Loucy (cell line): ENCODE measurements around the gene CDCP2.

Experiments
- H2AFZ ChIP-seq: fragments of 200-600 bp; sonication (generic); 2 replicates; pipeline ENCODE4 v1.6.0; 2016; ENCODE audit warnings: antibody characterized with exemption, mild to moderate bottlenecking, low read length, moderate library complexity
- H3F3A ChIP-seq: fragments of 200-600 bp; 2 replicates; pipeline ENCODE4 v1.6.0; 2016; ENCODE audit warnings: antibody characterized with exemption, low read depth, mild to moderate bottlenecking
- H3K27me3 ChIP-seq: fragments of 200-600 bp; sonication (generic); 2 replicates; pipeline ENCODE4 v1.6.1; 2014; ENCODE audit warnings: low read length, mild to moderate bottlenecking; ENCODE audit not compliant: insufficient read depth, poor library complexity, severe bottlenecking
- H3K36me3 ChIP-seq: fragments of 200-600 bp; sonication (generic); 2 replicates; pipeline ENCODE4 v1.6.1; 2016; ENCODE audit warnings: low read length; ENCODE audit not compliant: insufficient read depth
- H3K4me1 ChIP-seq: fragments of 200-600 bp; sonication (generic); 2 replicates; pipeline ENCODE4 v1.5.1; 2014; ENCODE audit warnings: low read length, mild to moderate bottlenecking; ENCODE audit not compliant: insufficient read depth, poor library complexity, severe bottlenecking
- H3K4me2 ChIP-seq: fragments of 200-600 bp; sonication (generic); 2 replicates; pipeline ENCODE4 v1.6.0; 2014; ENCODE audit warnings: antibody characterized with exemption, low read length, low read depth, mild to moderate bottlenecking; ENCODE audit not compliant: poor library complexity, severe bottlenecking
- H3K4me3 ChIP-seq: fragments of 200-600 bp; sonication (generic); 2 replicates; pipeline ENCODE4 v1.5.1; 2014; ENCODE audit warnings: low read length, mild to moderate bottlenecking, mixed read lengths; ENCODE audit not compliant: poor library complexity, severe bottlenecking
- H3K79me2 ChIP-seq: fragments of 200-600 bp; sonication (generic); 2 replicates; pipeline ENCODE4 v1.6.1; 2014; ENCODE audit warnings: low read length; ENCODE audit not compliant: insufficient read depth
- H3K9ac ChIP-seq: fragments of 200-600 bp; sonication (generic); 2 replicates; pipeline ENCODE4 v1.6.0; 2014; ENCODE audit warnings: mild to moderate bottlenecking, low read depth, low read length, moderate library complexity; ENCODE audit not compliant: poor library complexity, severe bottlenecking
- H3K9me2 ChIP-seq: fragments of 200-600 bp; sonication (generic); replicated peaks from 2 replicates; pipeline ENCODE4 v1.6.1; 2016; ENCODE audit warnings: low read depth, low read length, mixed read lengths
- H3K9me3 ChIP-seq: fragments of 200-600 bp; sonication (generic); 2 replicates; pipeline ENCODE4 v1.6.1; 2014; ENCODE audit warnings: mild to moderate bottlenecking, antibody characterized with exemption, low read length, low read depth; ENCODE audit not compliant: insufficient read depth
- H4K20me1 ChIP-seq: fragments of 200-600 bp; sonication (generic); 2 replicates; pipeline ENCODE4 v1.6.0; 2014; ENCODE audit warnings: antibody characterized with exemption, low read length, mild to moderate bottlenecking; ENCODE audit not compliant: insufficient read depth, poor library complexity, severe bottlenecking
- CTCF ChIP-seq: fragments of 200-600 bp; sonication (generic); conservative IDR thresholded peaks from 2 replicates; pipeline ENCODE4 v1.5.1; 2014; ENCODE audit warnings: mild to moderate bottlenecking, antibody characterized with exemption, low read length
- EZH2phosphoT487 ChIP-seq: fragments of 200-600 bp; IDR thresholded peaks from 2 replicates; pipeline ENCODE4 v1.6.1; 2018; ENCODE audit warnings: antibody characterized with exemption, mild to moderate bottlenecking, moderate library complexity, borderline replicate concordance

The CDCP2 gene

GRCh38 chr1:54112705-54113368 is 40.0 kb downstream of the CDCP2 start:
- no peaks in the 10 kb centered on the region for H3K9me2 ChIP-seq
- H3K79me2 ChIP-seq, result no peaks in the 10 kb centered on the region
- H3K4me3 ChIP-seq, result no peak overlapping the region
- no peak overlapping the region for H2AFZ ChIP-seq
- no peaks in the 10 kb centered on the region for H4K20me1 ChIP-seq
- TF ChIP-seq CTCF (no peak), EZH2phosphoT487 (no peak)
- H3K4me1 ChIP-seq, result no peaks in the 10 kb centered on the region
- no peak overlapping the region for H3K9ac ChIP-seq
- no peak overlapping the region for H3K4me2 ChIP-seq
- H3K27me3 ChIP-seq, result no peaks in the 10 kb centered on the region
- no peaks in the 10 kb centered on the region for H3K36me3 ChIP-seq
- no peaks in the 10 kb centered on the region for H3K9me3 ChIP-seq
- no peaks in the 10 kb centered on the region for H3F3A ChIP-seq

- no peak overlapping the region for H3K4me3 ChIP-seq
- H3K9ac ChIP-seq, result no peak overlapping the region
- no peaks in the 10 kb centered on the region for H4K20me1 ChIP-seq
- H3K36me3 ChIP-seq, result no peaks in the 10 kb centered on the region
- H3K27me3 ChIP-seq, result no peaks in the 10 kb centered on the region
- H3K9me2 ChIP-seq, result no peaks in the 10 kb centered on the region
- H3K79me2 ChIP-seq, result no peaks in the 10 kb centered on the region
- H3K4me1 ChIP-seq, result no peaks in the 10 kb centered on the region
- H3K4me2 ChIP-seq, result no peak overlapping the region
- no peaks in the 10 kb centered on the region for H3K9me3 ChIP-seq
- no peaks in the 10 kb centered on the region for H3F3A ChIP-seq
- no peak overlapping the region for H2AFZ ChIP-seq
- TF ChIP-seq CTCF, result no peak
- no peak for TF ChIP-seq EZH2phosphoT487
Measured at GRCh38 chr1:54112027-54112426, 40.8 kb downstream of the CDCP2 start.

GRCh38 chr1:54111624-54112023 is 41.2 kb downstream of the CDCP2 start:
- H3K4me3 ChIP-seq, result no peak overlapping the region
- no peak overlapping the region for H3K9ac ChIP-seq
- no peaks in the 10 kb centered on the region for H3K4me1 ChIP-seq
- no peaks in the 10 kb centered on the region for H3K36me3 ChIP-seq
- no peaks in the 10 kb centered on the region for H3K27me3 ChIP-seq
- H2AFZ ChIP-seq, result no peak overlapping the region
- H3K79me2 ChIP-seq, result no peaks in the 10 kb centered on the region
- no peaks in the 10 kb centered on the region for H4K20me1 ChIP-seq
- no peaks in the 10 kb centered on the region for H3K9me2 ChIP-seq
- H3K4me2 ChIP-seq, result no peak overlapping the region
- no peaks in the 10 kb centered on the region for H3K9me3 ChIP-seq
- no peaks in the 10 kb centered on the region for H3F3A ChIP-seq
- no peak for TF ChIP-seq EZH2phosphoT487
- TF ChIP-seq CTCF, result no peak
